T-helper 17 cell (primary cell): Measurements from ENCODE around the gene HMGB1. TPM values are rescaled to one million over a fixed set of nuclear protein-coding genes. Genes with fewer than 3 reads are reported as not detected.
"Not testable (repeated sequence)": the region's sequence is repeated elsewhere in the genome, so short reads cannot be mapped to it uniquely, and the experiment has no call there.

Experiments
- ATAC-seq: fragments of 150-1000 bp; cut with Tn5 transposase; 2 replicates; pipeline ENCODE4 v1.10.0; 2021; ENCODE audit warnings: mild to moderate bottlenecking, moderate library complexity
- DNase-seq, 3 donors: peaks; one replicate each; pipeline versions ENCODE4 v3.0.0 to v3.0.0-alpha.2; 2020 to 2021
- H3K9me3 ChIP-seq: one replicate; pipeline ENCODE4 v1.7.0; 2013; ENCODE audit warnings: low read length, mild to moderate bottlenecking; ENCODE audit not compliant: control insufficient read depth, poor library complexity, severe bottlenecking
- H3K27ac Mint-ChIP-seq: one replicate; pipeline ENCODE4 v1.8.0; 2022; ENCODE audit warnings: mild to moderate bottlenecking, moderate library complexity, mixed read lengths
- H3K27me3 Mint-ChIP-seq: one replicate; pipeline ENCODE4 v1.8.0; 2022; ENCODE audit warnings: mixed read lengths
- H3K36me3 Mint-ChIP-seq: one replicate; pipeline ENCODE4 v1.8.0; 2022; ENCODE audit warnings: low read depth, mixed read lengths
- H3K4me1 Mint-ChIP-seq: one replicate; pipeline ENCODE4 v1.8.0; 2022; ENCODE audit warnings: mild to moderate bottlenecking, mixed read lengths
- H3K4me3 Mint-ChIP-seq: one replicate; pipeline ENCODE4 v1.8.0; 2022; ENCODE audit warnings: mild to moderate bottlenecking, moderate library complexity, mixed read lengths
- total RNA-seq, 4 donors: library from RNA in 2 of 4; stranded (reverse) in 2 of 4; gene quantifications; one replicate each; pipeline ENCODE4 v1.2.3 and lab custom pipeline; 2022 to 2026

The HMGB1 gene
- total RNA-seq, 2 donors from 2014 or later = 285 to 308 TPM

DNA sequence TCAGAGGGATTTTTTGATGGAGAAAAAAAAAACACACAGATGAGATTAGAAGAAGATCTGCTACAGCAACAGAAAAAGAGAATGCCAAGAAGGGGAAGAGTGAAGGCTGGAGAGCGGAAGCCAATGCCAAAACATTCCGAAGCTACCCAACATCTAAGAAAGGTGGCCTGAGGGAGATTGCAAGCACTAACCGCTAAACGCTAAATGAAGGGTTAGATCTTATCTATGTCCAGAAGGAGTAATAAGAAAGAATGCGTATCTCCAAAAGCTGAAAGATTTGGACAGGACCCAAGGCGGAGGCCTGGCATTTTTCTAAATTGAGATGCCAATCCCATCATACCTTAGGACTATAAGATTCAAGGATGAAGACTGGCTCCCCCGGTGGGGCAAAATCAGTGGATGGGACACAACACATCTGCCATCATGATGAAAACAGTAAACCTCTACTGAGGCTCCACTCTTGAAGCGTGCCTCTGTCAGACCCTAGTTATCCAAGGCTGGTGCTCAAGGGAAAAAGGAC, 15.6 kb upstream of the HMGB1 start:
- no peak for ATAC-seq
- no peak overlapping the region for H3K4me3 Mint-ChIP-seq
- no peaks in the 10 kb centered on the region for H3K9me3 ChIP-seq
- H3K4me1 Mint-ChIP-seq = peaks cover 2% of the 10 kb centered on the region
- peaks cover 4% of the 10 kb centered on the region for H3K36me3 Mint-ChIP-seq
- DNase-seq = no peak
- H3K27me3 Mint-ChIP-seq = peaks cover 18% of the 10 kb centered on the region
- no peak overlapping the region for H3K27ac Mint-ChIP-seq

DNA sequence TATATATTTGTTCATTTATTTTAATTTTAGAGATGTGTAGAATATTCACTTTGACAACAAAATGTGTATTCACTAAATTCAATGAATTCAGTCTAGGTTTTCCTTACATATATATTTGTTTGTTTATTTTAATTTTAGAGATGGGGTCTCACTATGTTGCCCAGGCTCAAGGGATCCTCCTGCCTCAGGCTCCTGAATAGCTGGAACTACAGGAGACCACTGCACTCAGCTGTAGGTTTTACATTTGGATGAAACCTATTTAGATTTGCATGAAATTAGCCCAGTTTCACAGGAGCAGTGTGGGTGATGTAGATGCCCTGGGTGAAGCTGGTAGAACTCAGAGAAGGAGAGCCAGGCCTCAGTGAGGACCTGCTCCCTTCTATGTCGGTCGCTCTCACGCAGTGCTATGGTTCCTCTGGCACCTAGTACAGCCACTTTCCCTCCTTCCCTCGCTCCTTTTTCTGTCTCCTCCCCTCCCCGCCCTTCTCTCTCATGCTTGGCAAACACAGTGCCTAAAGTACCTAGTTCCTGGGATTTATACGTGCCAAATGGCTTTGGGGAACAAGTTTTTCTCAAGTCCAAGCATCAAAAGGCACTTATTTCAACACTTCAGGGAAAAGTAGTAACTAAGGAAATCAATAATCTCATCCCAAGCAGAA, 14.7 kb upstream of the HMGB1 start:
- no peaks in the 10 kb centered on the region for H3K9me3 ChIP-seq
- Mint-ChIP-seq H3K27ac (no peak overlapping the region), H3K27me3 (peaks cover 14% of the 10 kb centered on the region), H3K4me1 (peaks cover under 1% of the 10 kb centered on the region), H3K4me3 (no peak overlapping the region), H3K36me3 (peaks cover 4% of the 10 kb centered on the region)
- no peak for ATAC-seq
- DNase-seq = no peak

DNA sequence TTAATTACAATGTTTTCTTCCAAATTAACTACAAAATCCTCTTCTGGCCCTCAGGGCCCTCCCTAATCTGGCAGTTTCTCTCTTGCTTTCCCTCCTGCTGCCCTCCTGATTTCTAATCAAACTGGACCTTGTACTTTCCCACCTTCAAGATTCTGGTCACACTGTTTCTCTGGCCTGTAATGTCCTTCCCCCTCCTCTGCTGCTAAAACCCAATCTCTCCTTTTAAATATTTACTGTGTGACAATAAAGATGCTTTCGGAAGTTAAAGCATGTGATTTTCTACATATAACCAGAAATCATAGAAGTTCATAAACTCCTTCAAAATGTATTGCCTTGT, 14.1 kb upstream of the HMGB1 start:
- no peak for ATAC-seq
- no peak for DNase-seq
- peaks cover 10% of the 10 kb centered on the region for H3K27me3 Mint-ChIP-seq
- H3K4me3 Mint-ChIP-seq = no peak overlapping the region
- H3K4me1 Mint-ChIP-seq = no peaks in the 10 kb centered on the region
- no peaks in the 10 kb centered on the region for H3K9me3 ChIP-seq
- no peak overlapping the region for H3K27ac Mint-ChIP-seq
- peaks cover 4% of the 10 kb centered on the region for H3K36me3 Mint-ChIP-seq

DNA sequence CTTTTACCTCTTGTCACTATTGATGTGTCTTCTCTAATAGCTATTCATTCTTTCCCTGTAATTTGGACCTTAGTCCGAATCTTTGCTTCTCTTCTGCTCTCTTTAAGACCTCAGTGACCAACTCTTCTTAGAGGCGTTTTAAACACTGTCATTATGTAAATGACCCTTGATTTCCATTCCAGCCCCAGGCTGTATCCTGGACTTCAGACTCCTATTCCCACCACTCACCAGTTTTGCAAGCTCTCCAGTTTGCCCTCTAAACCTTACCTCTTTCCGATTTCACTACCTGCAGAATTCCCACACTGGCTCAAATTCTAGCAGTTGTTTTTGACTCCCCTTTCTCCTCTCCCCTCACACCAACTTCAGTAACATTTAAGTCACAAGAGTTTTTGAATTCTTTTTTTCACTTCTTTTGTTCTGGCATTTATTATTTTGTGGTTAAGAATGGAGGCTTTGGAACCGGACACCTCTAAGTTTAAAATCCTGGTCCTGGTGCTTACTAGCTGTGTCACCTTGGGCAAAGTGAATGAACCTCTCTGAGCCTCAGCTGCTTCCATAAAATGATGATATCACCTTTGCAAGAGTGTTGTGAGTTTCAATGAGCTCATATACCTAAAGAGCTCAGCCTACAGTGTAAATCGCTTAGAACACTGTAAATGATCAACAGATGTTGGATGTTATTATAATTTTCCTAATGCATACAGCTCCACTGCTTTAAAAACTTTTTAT, 13.6 kb upstream of the HMGB1 start:
- no peak overlapping the region for H3K4me3 Mint-ChIP-seq
- no peak for ATAC-seq
- no peaks in the 10 kb centered on the region for H3K4me1 Mint-ChIP-seq
- H3K9me3 ChIP-seq = no peaks in the 10 kb centered on the region
- H3K27ac Mint-ChIP-seq = no peak overlapping the region
- H3K36me3 Mint-ChIP-seq = peaks cover 4% of the 10 kb centered on the region
- DNase-seq = no peak
- peaks cover 6% of the 10 kb centered on the region for H3K27me3 Mint-ChIP-seq

DNA sequence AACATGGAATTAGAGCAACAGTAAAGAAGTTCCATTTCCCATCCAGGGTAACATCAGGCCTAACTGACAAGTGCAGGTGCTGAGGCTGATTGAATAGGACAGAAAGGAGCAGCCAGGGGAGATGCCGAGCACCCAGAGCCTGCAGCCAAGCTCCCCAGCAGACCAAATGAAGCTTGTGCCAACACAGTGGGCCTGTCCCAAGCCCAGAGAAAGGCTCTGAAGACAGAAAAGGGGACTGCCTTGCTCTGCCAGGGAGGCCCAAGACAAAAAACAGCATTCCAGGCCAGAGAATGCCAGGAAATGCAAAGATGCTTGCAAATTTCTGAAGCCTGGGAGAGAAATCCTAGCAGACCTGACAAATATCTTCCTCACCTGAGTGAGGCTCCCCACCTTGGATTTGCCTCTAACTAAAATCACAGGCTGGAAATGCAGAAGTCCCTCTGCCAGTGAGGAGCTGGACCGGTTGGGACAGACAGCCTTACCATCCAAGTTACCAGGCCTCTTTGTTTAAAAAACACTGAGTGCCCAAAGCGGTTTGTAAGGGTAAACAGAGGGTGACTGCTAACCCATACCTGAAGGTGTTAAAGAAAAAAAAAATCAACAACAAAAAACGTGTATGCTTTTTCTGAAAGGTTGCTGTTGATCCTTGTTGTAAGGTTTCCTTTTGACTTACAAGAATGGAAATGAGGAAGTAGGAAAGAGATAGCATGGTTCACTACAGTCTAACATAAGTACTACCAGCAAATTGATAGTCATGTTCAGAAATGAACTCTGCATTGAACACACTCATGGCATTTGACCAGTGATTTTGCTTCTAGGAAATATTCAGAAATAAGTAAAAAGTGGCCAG, 11.8 kb upstream of the HMGB1 start:
- Mint-ChIP-seq H3K4me1 (no peaks in the 10 kb centered on the region), H3K27me3 (peaks cover 5% of the 10 kb centered on the region), H3K4me3 (no peak overlapping the region), H3K36me3 (peaks cover 4% of the 10 kb centered on the region), H3K27ac (no peak overlapping the region)
- ATAC-seq (no peak), DNase-seq (no peak)
- H3K9me3 ChIP-seq = no peaks in the 10 kb centered on the region

DNA sequence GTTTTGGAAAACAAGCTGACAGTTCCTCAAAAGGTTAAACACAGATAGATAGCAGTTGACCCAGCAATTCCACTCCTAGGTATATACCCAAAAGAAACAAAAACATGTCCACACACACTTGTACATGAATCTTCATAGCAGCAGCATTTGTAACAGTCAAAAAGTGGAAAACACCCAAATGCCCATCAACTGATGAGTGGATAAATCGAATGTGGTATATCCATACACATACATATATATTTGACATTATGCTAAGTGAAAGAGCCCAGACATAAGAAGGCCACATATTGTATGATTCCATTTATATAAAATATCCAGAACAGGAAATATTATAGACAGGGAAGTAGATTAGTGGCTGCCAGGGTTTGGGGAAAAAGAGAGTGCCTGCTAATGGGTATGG, 7.9 kb upstream of the HMGB1 start:
- no peaks in the 10 kb centered on the region for H3K9me3 ChIP-seq
- ATAC-seq (no peak), DNase-seq (no peak)
- H3K4me1 Mint-ChIP-seq = no peaks in the 10 kb centered on the region
- no peaks in the 10 kb centered on the region for H3K27me3 Mint-ChIP-seq
- no peak overlapping the region for H3K27ac Mint-ChIP-seq
- no peak overlapping the region for H3K4me3 Mint-ChIP-seq
- no peaks in the 10 kb centered on the region for H3K36me3 Mint-ChIP-seq

DNA sequence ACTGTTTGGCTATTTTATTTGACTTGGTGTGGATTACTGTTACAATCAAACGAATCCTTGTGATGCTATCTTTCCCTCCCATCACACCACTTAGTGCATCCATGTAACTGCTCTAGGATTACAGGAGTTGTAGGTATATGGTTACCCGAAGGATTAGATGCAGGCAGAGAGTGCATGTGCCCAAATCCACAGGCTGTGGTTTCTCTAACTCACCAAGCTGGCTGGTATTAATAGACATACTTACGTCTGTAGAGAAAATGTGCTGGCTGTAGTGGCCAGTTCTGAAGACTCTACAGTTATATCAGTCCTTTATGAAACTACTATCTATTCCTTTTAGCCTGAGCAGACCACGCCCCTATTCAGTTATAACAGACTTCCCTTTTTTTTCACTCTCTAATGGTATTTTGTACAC, 1.1 kb upstream of the HMGB1 start:
- Mint-ChIP-seq H3K36me3 (peaks cover 4% of the 10 kb centered on the region), H3K27me3 (no peaks in the 10 kb centered on the region), H3K4me1 (peaks cover 22% of the 10 kb centered on the region), H3K27ac (no peak overlapping the region), H3K4me3 (no peak overlapping the region)
- DNase-seq (no peak), ATAC-seq (no peak)
- H3K9me3 ChIP-seq = no peaks in the 10 kb centered on the region

DNA sequence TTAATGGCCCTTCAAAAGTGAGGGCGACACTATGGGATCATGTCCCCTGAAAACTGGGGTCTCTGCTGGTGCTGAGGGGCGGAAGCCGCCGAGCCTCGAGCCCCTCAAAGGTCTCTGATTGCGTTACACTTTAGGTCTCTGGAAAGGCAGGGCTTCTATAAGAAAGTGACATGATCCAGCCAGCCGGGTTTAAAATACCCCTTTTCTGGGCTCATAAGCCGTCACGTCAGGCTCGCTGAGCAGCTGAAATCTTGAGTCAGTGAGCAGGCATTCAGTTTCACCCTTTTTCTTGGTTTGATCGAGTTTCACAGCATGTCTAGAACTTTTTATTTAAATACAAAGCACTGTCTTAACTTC, 600 bp upstream of the HMGB1 start:
- H3K4me3 Mint-ChIP-seq = peak overlapping the region; percentile 99
- no peaks in the 10 kb centered on the region for H3K9me3 ChIP-seq
- H3K36me3 Mint-ChIP-seq = peaks cover 5% of the 10 kb centered on the region
- no peak for ATAC-seq
- H3K27ac Mint-ChIP-seq = peak overlapping the region; percentile 95
- H3K27me3 Mint-ChIP-seq = no peaks in the 10 kb centered on the region
- H3K4me1 Mint-ChIP-seq = peaks cover 26% of the 10 kb centered on the region
- no peak for DNase-seq

DNA sequence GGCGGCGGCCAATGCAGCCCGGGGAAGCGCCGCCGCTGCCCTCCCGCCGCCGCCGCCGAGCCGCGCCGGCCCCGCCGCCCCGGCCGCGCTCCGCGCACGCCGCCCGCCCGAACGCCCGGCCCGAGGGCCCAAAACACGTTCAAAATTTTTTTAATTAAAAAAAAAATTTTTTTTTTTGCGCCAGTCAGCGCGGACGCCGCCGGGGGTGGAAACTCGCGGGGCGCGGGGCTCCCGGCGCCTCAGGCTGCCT, 468 bp downstream of the HMGB1 start:
- Mint-ChIP-seq H3K4me1 (peaks cover 27% of the 10 kb centered on the region), H3K36me3 (peaks cover 7% of the 10 kb centered on the region), H3K27ac (peak overlapping the region; percentile 95), H3K4me3 (no peak overlapping the region), H3K27me3 (no peaks in the 10 kb centered on the region)
- H3K9me3 ChIP-seq = no peaks in the 10 kb centered on the region
- no peak for ATAC-seq
- DNase-seq = peak in 1 of 3 donors; percentile 22

DNA sequence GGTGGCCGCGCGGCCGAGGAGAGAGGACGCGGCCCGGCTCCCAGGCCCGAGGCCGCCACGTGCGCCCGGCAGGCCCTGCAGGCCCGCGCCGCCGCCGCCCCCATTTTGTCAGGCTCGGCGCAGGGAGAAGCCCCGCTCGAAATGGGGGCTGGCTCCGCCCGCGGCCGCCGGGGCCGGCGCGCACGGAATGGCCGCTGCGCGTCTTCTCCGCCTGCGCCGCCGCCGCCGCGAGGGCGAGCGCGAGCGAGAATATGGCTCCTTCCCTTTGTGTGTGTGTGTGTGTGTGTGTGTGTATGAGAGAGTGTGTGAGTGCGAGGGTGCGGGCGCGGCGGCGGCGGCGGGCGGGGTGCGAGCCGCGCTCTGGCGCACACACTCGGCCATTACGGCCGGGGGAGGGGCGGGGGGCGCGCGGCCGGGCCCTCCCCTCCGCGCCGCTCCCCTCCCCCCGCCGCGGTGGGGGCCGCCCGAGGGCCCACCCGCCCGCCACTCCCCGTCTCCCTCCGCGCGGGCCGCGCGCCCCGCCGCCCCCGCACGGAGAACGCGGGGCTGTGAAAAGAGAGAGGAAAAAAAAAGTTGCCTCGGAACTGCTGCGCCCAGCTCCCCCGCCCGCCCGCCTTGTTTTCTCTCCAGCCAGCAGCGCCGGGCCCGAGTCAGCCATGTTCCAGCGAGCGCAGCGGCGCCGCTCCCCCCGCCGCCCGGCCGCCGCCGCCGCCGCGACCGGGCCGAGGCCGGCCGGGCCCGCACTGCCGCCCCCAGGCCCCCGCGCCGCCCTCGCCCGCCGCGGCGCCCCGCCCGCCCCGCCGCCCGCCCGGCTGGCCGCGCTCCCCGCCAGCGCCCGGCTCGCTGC, 1.0 kb downstream of the HMGB1 start:
- Mint-ChIP-seq H3K27me3 (no peaks in the 10 kb centered on the region), H3K4me1 (peaks cover 27% of the 10 kb centered on the region), H3K27ac (peak overlapping the region; percentile 94), H3K36me3 (peaks cover 7% of the 10 kb centered on the region), H3K4me3 (peak overlapping the region; percentile 90)
- H3K9me3 ChIP-seq = no peaks in the 10 kb centered on the region
- ATAC-seq (peak; percentile 54), DNase-seq (peak; percentile 66 to 75 (median 70))

DNA sequence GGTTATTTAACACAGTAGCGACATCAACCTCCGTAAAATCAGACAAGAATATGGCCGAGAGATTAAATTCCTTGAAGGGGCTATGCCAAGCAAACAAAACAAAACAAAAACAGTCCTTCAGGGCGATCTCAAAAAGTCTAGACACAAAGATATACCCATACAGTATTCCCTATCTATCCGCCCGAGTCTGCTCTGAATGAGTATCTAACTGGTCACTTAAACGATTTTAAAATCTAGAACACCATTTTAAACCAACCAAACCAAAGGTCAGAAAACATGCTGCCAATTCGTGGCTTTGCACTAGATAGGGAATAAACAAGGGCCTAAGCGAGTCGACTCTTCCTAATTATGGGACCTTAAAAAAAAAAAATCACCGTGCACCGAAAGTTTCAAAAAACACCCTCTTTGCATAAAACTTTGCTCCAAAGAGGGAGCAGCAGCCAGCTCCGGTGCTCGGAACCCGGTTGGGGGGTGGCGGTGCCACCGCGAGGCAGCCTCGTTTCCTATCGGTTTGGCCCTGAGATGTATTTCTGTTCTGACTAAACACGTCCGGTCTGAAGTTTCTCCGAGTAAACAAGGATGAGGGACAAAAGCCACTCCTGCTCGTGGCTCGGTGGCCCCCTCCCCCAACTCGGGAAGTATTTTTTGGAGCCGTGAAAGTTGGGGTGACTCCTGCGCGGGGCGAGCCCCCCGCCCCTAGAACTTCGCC, 1.8 kb downstream of the HMGB1 start:
- Mint-ChIP-seq H3K27me3 (no peaks in the 10 kb centered on the region), H3K27ac (peak overlapping the region; percentile 94), H3K36me3 (peaks cover 7% of the 10 kb centered on the region), H3K4me1 (peaks cover 29% of the 10 kb centered on the region), H3K4me3 (peak overlapping the region; percentile 90)
- peak; percentile 43 to 61 (median 49) for DNase-seq
- peak; percentile 18 for ATAC-seq
- H3K9me3 ChIP-seq = no peaks in the 10 kb centered on the region

DNA sequence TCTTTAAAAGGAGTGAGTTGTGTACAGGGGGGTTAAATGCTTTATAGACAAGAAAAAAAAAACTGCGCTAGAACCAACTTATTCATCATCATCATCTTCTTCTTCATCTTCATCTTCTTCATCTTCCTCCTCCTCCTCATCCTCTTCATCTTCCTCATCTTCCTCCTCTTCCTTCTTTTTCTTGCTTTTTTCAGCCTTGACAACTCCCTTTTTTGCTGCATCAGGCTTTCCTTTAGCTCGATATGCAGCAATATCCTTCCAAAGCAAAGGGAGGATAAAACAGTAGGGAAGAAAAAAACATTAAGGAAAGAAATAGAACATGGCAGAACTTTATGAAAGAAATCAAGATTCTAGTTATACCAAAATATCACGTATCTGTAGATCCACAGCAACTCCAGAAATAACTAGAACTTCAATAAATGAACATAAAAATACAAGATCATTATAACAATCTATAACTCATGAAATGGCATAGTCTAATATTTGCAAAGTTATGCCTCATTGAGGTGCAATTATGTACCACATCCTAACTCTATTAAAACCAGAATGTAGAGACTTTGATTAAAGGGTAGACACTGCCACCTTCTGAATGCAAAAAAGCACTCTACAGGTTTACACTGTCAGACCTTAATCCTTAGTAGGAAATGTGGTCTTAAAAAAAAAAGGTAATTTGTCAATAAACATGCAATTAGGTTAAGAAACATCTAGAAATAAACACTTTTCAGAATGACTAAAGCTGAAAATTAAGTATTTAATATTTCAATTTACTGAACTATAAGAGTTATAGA, 4.3 kb downstream of the HMGB1 start:
- peaks cover 30% of the 10 kb centered on the region for H3K4me1 Mint-ChIP-seq
- not testable (repeated sequence) for H3K36me3 Mint-ChIP-seq, ATAC-seq, DNase-seq, H3K9me3 ChIP-seq, H3K27me3 Mint-ChIP-seq
- peak overlapping the region; percentile 94 for H3K27ac Mint-ChIP-seq
- H3K4me3 Mint-ChIP-seq = peak overlapping the region; percentile 49
